HUDEP-2 (cell line): Measurements from ENCODE around the gene INPP5K.
"Not testable (repeated sequence)": the region's sequence is repeated elsewhere in the genome, so short reads cannot be mapped to it uniquely, and the experiment has no call there.

ENCODE experiments used
- DNase-seq, 76 experiments: peaks; one replicate each; lab custom pipeline; 2025; ENCODE audit not compliant: unreplicated experiment in 76 of 76; lab: John Stamatoyannopoulos, UW

Gene INPP5K

DNA sequence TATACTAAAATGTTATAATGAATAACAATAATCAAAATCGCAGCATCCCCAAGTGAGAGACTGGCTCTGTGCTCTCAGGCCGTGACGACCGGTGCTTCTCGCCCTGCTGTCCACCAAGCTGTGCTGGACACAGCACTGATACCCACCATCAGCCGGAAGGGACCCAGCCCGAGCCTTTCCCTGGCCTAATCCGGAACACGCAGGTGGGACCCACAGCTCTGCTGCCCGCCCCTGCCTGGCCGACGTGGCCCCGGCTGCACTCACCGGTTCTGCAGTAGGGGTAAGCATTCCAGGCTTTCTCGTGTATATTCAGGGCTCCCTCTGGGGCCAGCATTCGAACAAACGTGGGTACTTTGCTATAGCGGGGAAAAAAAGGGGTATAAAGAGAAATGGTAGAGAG lies 31.6 kb upstream of the INPP5K start:
- no peak for DNase-seq

DNA sequence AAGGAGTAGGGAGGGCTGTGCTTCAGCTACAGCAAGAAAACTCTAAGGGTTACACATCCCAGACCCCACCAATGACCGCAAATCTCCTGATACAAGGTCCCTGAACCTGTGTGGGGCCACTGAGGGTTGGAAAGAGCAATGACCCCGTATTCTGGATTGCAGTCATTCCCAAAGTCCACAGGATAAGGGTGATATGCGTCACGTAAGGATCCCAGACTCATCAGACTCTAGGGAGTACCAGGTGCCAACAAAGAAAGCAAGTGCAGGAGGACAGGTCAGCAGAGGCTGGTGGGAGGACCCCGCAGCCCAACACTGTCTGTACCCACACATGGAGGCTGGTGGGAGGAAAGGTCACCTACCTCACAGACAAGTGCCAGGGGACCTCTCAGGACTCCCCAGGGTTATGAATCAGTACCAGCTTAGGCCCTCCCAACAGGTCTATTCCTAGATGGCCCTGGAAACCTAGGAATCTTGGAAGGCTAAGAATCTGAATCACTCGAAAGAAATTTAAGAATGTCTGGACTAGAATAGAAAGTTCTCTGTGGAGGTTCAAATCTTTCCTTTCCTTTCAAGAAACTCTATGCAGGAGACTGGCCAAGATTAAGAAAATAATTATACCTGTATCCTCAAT lies 30.0 kb upstream of the INPP5K start:
- no peak for DNase-seq

DNA sequence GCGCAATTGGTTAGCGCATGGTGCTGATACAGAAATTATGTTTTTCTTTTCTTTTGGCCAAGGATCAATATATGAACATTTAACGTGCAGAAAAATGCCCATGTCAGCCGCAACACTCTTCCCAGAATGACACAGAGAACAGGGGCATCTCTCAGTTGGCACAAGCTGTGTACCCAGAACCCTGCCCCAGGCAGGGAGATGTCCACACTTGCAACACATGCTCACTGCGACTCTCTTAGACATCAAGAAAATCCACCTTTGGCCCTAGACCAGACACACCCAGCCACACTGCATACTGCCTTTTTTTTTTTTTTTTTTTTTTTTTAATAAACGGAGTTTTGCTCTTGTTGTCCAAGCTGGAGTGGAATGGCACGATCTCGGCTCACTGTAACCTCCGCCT lies 29.2 kb upstream of the INPP5K start:
- no peak for DNase-seq

DNA sequence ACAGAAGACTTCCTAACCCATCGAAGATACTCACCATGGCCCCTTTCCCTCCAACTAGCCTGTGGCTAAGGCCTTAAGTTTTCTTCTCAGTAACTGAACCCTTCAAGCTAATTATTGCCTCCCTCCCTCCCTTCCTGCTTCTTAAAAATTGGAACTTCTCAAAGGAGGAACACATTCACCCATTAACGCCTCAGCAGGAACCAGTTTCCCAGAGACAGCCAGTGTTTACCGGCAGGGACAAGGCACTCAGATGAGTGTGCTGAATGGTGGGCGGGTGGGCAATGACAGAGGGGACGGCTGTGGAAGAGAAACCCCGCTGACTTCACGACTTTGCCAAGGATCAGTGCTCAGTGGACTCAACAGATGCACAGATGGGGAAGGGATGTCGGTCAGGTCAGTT lies 25.9 kb upstream of the INPP5K start:
- DNase-seq = no peak

DNA sequence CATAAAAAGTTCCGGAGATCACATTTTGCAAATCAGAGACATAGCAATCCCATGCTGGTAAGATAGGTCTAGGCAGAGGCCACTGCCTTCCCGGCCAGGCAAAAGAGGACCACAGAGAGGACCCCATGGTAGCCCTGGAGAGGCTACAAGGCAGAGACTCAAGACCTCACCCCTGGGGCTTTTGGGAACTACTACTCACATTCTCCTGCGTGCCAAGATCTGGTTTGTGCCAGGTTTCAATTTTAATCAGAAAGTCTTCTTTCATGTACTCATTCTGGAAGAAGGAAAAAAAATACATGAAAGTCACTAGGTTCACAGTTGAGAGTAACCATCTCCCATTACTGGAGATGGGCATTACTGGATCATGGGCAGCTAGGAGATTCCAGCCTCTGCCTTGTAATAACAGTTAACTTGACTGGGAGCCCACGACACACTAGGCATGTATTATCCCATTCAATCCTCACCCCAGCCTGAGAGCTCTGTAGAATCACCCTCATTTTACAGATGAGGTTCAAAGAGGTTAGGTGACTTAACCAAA lies 25.0 kb upstream of the INPP5K start:
- DNase-seq = no peak

DNA sequence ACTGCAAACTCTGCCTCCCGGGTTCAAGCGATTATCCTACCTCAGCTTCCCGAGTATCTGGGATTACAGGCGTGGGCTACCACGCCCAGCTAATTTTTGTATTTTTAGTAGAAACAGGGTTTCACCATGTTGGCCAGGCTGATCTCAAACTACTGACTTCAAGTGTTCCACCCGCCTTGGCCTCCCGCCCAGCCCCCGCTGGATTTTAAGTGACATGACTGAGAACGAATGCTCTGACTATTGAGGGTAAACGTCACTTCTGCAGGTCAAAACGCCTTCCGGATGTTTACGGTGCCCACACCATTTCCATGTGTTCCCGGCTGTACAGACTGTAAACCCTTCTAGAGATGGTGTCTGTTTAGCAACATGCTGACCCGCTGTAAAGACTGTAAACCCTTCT lies 23.4 kb upstream of the INPP5K start:
- no peak for DNase-seq

DNA sequence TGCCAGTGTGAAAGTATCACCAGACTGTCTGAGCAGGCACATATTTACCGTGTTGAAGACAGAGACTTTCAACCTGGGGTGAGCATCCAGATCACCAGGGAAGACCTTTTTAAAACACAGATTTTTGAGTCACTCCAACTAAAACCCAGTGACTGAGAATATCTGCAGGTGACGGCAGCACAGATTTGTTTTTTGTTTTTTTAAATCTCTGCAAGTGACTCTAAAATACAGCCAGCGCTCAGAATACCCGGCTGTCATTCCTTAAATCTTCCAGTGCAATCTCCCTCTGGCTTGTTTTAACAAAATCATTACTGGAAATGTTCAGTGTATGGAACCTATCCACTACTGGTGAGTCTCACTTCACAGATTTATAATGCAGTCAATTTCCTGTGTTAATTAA lies 19.3 kb upstream of the INPP5K start:
- no peak for DNase-seq

DNA sequence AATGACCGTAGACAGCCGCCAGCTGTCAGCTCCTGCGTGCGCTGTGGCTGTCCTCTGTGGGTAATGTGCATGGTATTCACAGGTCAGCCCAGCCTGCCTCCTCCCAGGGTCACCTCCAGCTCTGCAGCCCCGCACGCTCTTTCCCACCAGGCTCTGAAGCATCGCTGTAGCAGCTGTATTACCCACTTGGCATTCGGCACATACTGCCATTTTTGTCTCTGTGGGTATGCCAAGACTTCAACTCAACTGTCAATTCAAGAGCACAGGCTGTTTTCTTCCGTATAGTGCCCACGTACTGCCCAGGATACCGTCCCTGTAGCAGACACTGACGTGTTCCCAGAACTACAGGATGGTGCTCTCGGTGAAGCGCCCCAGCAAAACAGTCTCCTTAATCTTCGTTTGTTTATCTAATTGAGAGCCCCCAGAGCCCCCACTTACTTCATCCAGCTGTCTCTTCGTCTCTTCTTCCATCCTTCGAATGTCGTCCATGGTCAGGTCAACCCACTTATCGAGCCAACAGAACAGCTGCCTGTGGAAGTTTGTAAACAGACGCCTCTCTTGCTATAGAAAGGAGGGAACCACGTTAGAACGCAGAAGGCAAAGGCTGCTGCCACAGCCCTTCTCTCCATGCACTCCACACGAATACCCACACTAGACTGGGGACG lies 17.4 kb upstream of the INPP5K start:
- DNase-seq = no peak

DNA sequence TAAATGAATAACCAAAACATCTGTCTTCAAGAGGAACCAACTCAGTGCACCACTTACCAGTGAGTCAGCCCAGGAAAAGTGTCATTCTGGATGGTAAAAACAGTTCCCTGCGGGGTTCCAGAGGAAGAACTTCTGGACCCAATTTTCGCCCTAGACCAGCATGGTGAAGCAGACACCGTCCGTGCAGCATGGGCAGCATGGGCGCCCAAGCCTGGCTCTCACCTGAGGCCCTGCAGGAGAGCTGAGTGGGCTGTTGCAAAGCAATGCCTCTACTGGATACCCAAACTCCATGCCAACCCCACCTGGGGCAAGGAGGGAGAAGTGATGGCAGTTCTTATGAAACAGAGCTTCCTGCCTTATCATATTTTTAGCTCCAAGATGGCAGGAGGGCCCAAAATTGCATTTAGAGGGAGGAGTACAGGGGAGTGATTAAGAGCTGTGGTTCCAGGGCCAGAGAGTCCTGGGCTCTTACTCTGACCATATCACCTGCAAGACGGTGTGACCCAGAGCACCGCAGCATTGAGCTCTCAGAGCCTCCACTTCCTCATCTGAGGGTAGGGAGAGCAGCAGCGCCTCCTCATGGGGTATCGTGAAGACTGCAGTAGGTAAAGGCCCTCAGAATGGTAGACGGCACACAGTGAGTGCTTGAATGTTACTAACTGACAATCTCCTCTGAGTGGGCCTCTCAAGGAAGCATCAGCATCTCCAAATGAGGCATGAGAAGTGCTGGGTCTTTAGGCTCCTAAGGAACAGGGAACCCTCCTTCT lies 16.6 kb upstream of the INPP5K start:
- peak in 36 of 76 experiments; percentile 3 to 51 (median 19) for DNase-seq

DNA sequence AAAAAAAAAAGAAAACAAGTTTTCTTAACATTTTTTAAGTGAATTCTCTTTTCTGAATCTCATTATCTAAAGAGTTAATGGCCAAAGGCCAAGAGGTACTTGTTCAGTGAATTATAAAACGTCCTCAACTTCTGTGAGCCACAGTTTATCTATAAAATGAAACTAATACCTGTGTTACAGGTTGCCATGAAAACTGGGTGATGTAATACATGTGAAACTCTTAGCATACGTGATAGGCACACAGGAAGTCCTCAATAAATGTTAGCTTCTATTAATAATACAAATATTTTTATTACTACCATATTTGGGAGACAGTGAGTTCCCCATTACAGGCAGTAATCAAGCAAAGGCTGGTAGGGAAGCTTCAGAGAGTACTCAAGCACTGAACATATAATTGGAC lies 13.5 kb upstream of the INPP5K start:
- DNase-seq = no peak

DNA sequence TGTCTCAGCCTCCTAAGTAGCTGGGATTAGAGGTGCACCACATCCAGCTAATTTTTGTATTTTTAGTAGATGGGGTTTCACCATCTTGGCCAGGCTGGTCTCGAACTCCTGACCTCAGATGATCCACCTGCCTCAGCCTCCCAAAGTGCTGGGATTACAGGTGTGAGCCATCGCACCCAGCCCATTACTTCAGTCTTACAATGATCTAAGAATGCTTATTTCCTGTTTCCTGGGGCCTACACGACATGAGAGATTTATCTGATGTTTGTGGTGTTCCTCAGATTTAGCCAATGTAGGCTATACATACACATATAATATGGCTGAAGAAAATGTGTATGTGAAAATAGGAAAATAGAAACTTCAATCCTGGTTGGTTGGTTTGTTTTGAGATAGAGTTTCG lies 10.5 kb upstream of the INPP5K start:
- DNase-seq = not testable (repeated sequence)

DNA sequence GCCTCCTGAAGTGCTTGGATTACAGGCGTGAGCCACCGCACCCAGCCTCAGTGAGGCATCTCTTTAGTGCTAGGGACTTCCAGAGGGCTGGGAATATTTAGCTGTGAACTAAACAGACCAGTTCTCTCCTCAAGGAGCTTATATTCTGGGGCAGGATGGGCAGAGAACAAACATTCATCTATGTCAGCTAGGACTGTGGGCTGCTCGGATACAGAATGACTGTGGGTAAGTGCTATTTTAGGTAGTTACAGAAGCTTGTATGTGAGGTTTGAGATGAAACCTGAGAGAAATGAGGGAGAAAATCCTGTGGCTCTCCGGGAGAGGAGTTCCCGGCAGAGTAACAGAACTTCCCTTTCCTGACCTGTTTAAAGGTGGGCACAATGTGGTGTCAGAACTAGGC lies 6.2 kb upstream of the INPP5K start:
- DNase-seq = no peak

DNA sequence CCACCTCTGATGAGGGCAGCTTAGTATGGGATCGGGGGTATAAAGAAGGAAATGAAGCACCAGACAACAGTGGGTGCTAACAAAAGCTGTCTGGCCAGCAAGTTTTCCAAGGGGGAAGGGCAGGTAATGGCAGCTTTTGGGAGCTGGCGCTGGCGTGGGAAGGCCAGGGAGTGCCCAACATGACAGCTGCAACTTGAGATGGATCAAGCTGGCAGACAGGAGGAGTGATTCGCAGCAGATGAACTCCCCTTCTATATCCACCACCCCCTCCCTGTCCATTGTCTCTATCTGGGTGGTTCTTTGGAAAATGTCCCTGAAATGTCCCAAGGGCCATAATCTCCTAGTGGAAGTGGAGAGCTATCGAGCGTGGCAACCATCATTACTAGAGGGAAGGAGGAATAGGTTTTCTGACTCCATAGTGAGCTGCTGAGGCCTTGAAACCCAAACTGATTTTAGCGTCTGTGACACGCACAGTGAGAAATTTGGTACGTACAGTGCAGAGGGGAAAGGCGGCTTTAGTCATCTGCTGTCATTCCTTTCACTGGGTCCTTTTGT lies 4.8 kb upstream of the INPP5K start:
- DNase-seq = no peak

DNA sequence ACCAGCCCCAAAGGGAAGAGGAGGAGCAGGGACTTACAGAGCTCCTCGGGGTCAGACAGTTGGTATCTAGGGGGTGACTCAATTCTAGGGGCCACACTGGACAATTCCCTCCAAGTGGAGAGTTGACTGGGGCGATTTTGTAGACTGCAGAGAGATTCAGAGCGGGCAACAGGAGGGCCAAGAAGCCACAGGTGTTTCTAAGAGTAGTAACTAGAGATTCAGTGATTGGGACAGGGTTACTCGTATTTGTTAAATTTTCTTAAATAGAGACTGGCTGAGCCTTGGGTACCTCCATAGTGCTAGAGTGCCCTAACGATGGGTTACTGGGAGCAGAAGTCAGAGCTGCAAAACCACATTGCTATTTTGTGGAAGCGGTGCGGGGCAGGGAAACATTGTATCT lies 3.3 kb upstream of the INPP5K start:
- no peak for DNase-seq

DNA sequence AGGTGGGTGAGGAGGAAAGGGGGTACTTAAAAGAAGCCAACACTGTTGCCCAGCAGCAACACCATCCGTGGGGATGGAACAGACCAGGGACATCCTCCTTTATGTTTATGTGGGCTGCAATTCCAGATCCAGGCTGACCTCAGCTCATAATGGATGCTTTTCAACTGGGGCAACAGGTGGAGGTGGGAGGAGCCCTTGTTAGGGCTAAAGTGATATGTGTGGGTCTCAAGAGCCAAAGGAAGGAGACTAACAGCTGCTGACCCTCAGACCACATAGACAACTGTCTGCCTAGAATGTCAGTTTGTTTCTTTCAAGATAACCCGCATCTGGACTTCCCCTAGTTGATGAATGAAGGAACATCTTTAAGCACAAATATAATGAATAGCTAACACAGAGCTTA lies 2.0 kb upstream of the INPP5K start:
- DNase-seq = no peak

DNA sequence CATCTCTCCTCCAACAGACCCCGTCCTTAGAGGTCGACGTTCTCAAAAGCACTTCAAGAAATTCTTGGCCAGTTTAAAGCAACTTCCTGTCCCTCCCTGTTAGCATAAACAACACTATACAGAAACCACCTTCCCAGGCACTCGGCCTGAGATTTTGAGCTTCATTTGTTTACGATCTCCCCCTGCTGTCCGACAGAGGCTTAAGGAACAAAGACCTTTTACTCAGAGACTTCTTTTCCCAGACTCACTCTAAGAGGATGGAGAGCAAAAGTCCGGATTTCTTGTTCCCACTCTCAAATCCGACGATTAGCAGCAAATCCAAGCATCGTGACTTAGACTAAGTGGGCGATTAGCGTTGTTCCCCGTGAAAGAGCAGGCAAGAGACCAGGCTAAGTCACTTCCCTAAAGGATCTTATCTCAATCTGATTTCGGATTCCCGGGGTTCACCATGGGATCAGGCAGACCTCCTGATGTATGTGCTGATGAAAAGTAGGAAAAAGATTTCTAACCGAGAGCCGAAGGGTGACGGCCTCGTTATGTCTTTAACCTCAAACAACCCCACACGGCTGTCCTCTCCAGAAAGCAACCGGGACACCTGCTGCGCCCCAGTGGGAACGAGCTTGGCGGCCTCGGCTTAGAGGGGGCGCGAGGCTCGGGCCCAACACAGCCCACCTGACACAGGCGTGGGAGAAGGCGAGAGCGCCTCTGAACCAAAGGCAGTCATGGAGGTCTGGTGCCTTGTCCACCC lies 598 bp downstream of the INPP5K start:
- peak in 49 of 76 experiments; percentile 6 to 69 (median 39) for DNase-seq

DNA sequence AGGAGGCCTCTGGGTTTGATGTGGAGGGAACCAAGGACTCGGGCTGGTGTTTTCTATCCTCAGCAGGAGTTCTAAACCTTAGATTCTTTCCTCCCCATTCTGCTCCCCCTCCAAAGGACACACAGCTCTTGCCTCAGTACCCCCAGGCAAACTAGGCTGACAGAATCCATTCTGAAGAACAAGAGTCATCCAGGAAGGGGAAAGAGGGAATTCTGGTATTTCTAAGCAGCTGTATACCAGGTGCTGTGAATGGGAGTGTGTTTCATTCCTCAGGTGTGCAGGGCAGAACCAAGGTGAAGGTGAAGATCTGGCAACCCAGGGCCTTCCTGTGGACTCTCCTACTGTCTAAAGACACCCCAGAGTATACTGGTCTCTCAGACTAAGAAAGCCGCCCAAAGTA lies 4.1 kb downstream of the INPP5K start:
- DNase-seq = no peak

DNA sequence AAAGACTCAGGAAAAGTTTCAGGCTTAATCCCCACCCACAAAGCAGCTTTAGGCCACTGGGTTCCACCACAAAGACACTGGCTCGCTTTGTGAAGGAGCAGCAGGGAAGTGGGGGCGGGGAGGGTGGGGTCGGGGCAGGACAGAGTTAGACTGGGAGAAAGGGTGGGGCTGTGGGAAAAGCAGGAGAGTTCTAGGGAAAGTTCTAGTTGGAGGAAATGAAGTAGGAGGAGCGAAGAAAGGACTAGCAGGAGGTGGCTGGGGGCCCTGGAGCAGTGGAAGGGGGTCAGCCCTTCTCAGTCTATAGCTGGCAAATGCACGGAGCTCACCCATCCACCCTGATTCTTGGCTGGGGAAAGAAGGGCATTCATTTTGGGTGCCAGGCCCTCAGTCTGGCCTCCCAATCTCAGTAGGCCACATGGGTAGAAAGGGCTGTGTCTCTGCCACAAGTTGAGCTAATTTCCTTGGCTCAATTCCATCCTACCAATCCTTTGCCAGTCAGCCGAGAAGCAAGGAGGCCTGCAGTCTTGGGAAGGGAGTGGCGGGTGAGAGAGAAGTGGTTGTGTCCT lies 4.6 kb downstream of the INPP5K start:
- peak in 61 of 76 experiments; percentile 5 to 77 (median 38) for DNase-seq

DNA sequence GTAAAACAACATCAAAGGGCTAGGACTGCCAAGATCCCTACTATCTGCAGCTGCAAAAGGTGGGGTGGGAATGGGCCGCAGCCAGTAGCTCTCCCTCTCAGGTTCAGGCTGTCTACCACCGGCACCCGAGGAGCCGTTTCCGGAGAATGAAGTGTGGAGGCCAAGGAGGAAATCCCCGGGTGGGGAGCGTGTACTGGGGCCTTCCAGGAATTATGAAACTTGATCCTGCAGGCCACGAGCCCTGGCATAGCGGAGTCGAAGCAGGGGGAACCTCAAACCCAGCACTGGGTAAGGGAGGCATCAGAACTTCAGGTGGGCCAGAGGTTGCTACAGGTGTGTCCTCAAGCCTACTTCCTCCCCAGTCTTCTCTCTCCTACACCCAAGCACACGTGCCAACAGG lies 5.1 kb downstream of the INPP5K start:
- no peak for DNase-seq

DNA sequence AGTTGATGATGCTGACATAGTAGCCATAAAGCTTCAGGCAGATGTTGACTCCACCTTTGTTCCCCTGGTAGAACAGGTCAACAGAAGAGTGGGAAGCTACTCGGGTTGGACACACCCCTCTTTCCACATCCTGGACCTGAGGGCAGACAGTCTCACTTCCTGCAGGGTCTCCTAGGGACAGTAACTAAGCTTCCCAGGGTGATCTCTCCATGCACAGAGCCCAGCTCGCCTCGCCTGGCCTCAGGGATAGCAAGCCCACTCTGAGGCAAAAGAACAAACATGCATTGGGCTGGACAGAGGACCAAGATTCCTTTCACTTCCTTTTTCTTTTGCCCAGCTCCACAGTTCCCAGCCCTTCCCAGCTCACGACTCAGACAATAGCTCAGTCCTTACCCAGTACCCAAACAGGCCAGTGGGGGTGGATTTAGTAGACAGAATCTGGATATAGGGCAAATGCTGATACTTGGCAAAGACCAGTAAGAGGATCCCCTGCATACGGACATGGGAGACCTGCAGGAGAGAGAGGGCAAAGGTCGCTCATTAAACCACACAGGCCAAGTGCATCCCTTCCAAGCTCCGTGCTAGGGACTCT lies 7.0 kb downstream of the INPP5K start:
- DNase-seq = no peak
